GM06990 (cell line): Measurements from ENCODE around the gene C20orf173.
"Not testable (repeated sequence)": the region's sequence is repeated elsewhere in the genome, so short reads cannot be mapped to it uniquely, and the experiment has no call there.

ENCODE experiments used
- DNase-seq: peaks from one replicate; pipeline ENCODE4 v3.0.0-alpha.2; 2011; ENCODE audit not compliant: insufficient read length; ENCODE audit errors: extremely low read depth
- H3K27me3 ChIP-seq: replicated peaks from 2 replicates; pipeline ENCODE4 v1.6.0; 2011; ENCODE audit warnings: low read length; ENCODE audit not compliant: control insufficient read depth, insufficient read depth
- H3K36me3 ChIP-seq: 2 replicates; pipeline ENCODE4 v1.5.1; 2011; ENCODE audit warnings: low read length; ENCODE audit not compliant: control insufficient read depth, insufficient read depth
- H3K4me3 ChIP-seq: replicated peaks from 2 replicates; pipeline ENCODE4 v1.5.1; 2011; ENCODE audit warnings: low read depth, mild to moderate bottlenecking, control low read depth, low read length
- CTCF ChIP-seq: IDR thresholded peaks from 2 replicates; pipeline ENCODE4 v1.5.1; 2011; ENCODE audit warnings: low read length, control low read depth, mild to moderate bottlenecking, inconsistent platforms; ENCODE audit not compliant: insufficient read depth, poor library complexity, severe bottlenecking

The C20orf173 gene

DNA sequence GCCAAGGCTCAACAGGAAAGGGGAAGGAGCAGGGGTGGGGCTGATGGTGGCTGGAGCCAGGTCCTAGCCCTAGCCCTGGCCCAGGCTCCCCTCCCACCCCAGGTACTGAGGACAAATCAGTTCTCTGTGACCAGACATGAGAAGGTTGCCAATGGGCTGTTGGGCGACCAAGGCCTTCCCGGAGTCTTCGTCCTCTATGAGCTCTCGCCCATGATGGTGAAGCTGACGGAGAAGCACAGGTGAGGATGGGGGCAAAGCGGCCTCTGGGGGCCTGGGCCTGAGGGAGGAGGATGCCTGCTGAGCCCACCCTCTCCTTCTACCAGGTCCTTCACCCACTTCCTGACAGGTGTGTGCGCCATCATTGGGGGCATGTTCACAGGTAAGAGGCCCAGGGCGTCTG, 27.4 kb upstream of the C20orf173 start:
- Histone ChIP-seq H3K4me3 (no peak overlapping the region), H3K36me3 (peaks cover 23% of the 10 kb centered on the region), H3K27me3 (no peaks in the 10 kb centered on the region)
- no peak for DNase-seq
- no peak for TF ChIP-seq CTCF

- Histone ChIP-seq H3K36me3 (peaks cover 26% of the 10 kb centered on the region), H3K4me3 (no peak overlapping the region), H3K27me3 (no peaks in the 10 kb centered on the region)
- no peak for TF ChIP-seq CTCF
- DNase-seq: no peak
Measured at GRCh38 chr20:35555951-35556645, 26.6 kb upstream of the C20orf173 start.

DNA sequence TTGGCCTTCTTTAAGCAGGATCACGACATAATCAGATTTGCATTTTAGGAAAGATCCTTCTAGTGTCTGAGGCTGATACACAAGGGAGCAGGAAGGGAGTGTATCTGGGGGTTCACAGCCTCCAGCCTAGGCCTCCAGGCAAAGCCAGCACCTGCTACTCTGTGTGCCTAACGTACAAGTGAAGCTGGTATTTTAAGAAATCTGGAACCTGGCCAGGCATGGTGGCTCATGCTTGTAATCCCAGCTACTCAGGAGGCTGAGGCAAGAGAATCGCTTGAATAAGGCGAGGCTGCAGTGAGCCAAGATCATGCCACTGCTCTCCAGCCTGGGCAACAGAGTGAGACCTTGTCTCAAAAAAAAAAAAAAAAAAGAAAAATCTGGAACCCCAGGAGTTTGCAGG, 26.0 kb upstream of the C20orf173 start:
- DNase-seq, H3K4me3 ChIP-seq, H3K27me3 ChIP-seq: not testable (repeated sequence)
- peaks cover 29% of the 10 kb centered on the region for H3K36me3 ChIP-seq

- Histone ChIP-seq H3K4me3 (no peak overlapping the region), H3K27me3 (no peaks in the 10 kb centered on the region), H3K36me3 (peaks cover 35% of the 10 kb centered on the region)
- no peak for DNase-seq
- no peak for TF ChIP-seq CTCF
Measured at GRCh38 chr20:35552914-35553313, 23.5 kb upstream of the C20orf173 start.

DNA sequence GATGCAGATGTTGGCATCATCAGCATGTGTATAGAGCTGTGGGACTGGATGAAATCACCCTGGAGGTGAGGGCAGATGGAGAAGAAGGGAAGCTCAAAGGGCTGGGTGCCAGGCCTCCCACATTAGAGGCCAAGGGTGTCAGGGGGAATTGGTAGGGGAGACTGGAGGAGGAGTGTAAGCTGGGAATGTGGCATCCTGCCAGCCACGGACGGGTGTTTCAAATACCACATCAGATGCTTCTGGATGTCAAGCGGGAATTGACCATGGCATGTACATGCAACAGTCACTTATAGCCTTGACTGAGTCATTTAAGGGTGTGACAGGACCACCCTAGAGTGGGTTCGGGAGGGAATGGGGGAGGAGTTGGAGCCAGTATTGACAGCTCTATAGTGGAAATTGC, 22.1 kb upstream of the C20orf173 start:
- TF ChIP-seq CTCF: no peak
- H3K36me3 ChIP-seq: peaks cover 31% of the 10 kb centered on the region
- no peak for DNase-seq

GRCh38 chr20:35547329-35547728, 17.9 kb upstream of the C20orf173 start:
- DNase-seq: no peak
- no peaks in the 10 kb centered on the region for H3K27me3 ChIP-seq
- TF ChIP-seq CTCF: no peak
- H3K4me3 ChIP-seq: no peak overlapping the region
- H3K36me3 ChIP-seq: peaks cover 18% of the 10 kb centered on the region

More for the DNA sequence above, 22.1 kb upstream of the C20orf173 start:
- Histone ChIP-seq H3K4me3 (no peak overlapping the region), H3K27me3 (no peaks in the 10 kb centered on the region)
